Measurements from ENCODE around the gene C20orf96. TPM values are rescaled to one million over a fixed set of nuclear protein-coding genes. Genes with fewer than 3 reads are reported as not detected.

C20orf96 gene
- total and polyA plus RNA-seq, 2 donors = 1.2 to 4.3 TPM

DNA sequence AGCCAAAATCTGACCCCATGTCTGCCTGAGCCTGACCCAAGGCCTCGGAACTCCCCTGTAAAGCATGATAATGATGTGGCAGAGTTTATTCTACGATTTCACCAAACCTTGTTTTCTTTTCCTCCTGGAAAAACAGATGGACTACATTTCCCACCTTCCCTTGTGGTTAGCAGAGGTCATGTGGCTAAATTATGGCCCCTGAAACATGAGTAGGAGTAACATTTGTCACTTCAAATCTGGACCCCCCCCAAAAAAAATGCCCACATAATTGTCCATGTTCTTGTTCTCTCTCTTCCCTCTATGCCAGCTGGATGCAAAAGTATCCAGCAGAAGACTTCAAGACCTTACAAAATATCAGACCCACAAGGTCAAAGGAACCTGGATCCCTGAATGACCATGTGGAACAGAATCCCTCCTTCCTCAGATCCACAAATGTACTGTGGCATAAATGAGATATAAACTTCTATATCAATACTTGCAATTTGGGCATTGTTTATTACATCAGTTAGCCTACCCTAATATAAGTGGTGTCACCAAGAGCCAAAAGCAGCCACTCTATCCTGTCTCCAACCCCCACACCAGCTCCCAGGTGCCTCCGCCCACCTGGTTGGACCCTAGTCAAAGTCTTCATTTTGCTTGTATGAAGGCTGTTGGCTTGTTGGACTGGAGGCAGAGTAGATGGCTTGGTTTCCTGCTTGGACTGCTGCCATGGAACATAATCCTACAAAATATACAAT lies 1.4 kb downstream of the C20orf96 start:
- no peak for DNase-seq (ENCODE audit: low read depth in 6 of 9, low spot score in 9 of 9)

DNA sequence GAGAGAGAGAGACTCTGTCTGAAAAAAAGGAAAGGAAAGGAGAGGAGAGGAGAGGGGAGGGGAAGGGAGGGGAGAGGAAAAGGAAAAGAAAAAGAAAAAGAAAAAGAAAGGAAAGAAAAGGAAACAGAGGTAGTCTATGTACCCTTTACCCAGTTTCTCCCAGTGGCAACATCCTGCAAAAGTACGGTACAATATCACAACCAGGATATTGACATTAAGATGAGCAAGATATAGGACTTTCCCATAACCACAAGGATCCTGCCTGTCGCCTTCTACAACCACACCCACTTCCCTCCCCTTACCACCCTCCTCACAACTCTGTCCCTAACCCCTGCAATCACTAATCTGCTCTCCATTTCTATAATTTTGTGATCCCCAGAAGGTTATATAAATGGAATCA lies 4.0 kb downstream of the C20orf96 start:
- H3K9me3 ChIP-seq (ENCODE audit: control insufficient read depth in 2 of 2, insufficient read depth in 1 of 2, low read length in 1 of 2) = no peaks in the 10 kb centered on the region
- peaks cover 0 to 3% of the 10 kb centered on the region in 2 donors for H3K36me3 ChIP-seq (ENCODE audit: control insufficient read depth in 2 of 2, insufficient read depth in 2 of 2, low read length in 1 of 2)
- WGBS = 58% methylated on average over 2 of the region's 2 CpGs
- no peaks in the 10 kb centered on the region for H3K27me3 ChIP-seq (ENCODE audit: control insufficient read depth in 2 of 2, insufficient read depth in 1 of 2, low read length in 1 of 2)
- H3K4me3 ChIP-seq (ENCODE audit: low read length in 2 of 2) = no peak overlapping the region
- no peak for DNase-seq (ENCODE audit: low read depth in 6 of 9, low spot score in 9 of 9)
- peaks cover 12 to 16% of the 10 kb centered on the region in 2 donors for H3K4me1 ChIP-seq (ENCODE audit: control insufficient read depth in 2 of 2, insufficient read depth in 2 of 2, low read length in 2 of 2)
- H3K27ac ChIP-seq (ENCODE audit: low read depth in 1 of 2, low read length in 1 of 2) = no peak overlapping the region

More for the DNA sequence above, 1.4 kb downstream of the C20orf96 start:
- Histone ChIP-seq H3K36me3 (ENCODE audit: control insufficient read depth in 2 of 2, insufficient read depth in 2 of 2, low read length in 1 of 2) (no peaks in the 10 kb centered on the region), H3K4me3 (ENCODE audit: low read length in 2 of 2) (no peak overlapping the region), H3K27ac (ENCODE audit: low read depth in 1 of 2, low read length in 1 of 2) (no peak overlapping the region), H3K9me3 (ENCODE audit: control insufficient read depth in 2 of 2, insufficient read depth in 1 of 2, low read length in 1 of 2) (no peaks in the 10 kb centered on the region), H3K27me3 (ENCODE audit: control insufficient read depth in 2 of 2, insufficient read depth in 1 of 2, low read length in 1 of 2) (no peaks in the 10 kb centered on the region), H3K4me1 (ENCODE audit: control insufficient read depth in 2 of 2, insufficient read depth in 2 of 2, low read length in 2 of 2) (peaks cover 16 to 19% of the 10 kb centered on the region in 2 donors)
- WGBS = 83% methylated on average over 3 of the region's 3 CpGs

DNA sequence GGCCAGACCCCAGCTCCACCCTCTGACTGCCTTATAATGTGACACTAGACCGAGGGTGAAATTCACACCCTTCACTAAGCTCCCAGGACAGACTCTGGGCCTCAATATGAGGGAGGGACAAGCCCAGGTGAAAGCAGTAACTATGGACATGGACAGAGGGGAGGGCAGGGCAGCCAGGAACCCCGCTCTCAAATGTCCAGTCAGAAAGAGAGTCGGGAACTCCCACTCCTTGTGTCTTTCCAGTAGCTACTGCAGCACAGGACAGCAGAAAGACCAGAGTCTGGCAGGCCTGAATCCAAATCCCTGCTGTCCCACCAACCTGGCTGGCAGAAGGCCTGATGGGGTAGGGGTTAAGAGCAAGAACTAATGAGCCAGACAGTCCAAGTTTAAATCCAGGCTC lies 6.4 kb downstream of the C20orf96 start:
- 67% methylated on average over 3 of the region's 3 CpGs for WGBS
- no peaks in the 10 kb centered on the region for H3K4me1 ChIP-seq (ENCODE audit: control insufficient read depth in 2 of 2, insufficient read depth in 2 of 2, low read length in 2 of 2)

DNA sequence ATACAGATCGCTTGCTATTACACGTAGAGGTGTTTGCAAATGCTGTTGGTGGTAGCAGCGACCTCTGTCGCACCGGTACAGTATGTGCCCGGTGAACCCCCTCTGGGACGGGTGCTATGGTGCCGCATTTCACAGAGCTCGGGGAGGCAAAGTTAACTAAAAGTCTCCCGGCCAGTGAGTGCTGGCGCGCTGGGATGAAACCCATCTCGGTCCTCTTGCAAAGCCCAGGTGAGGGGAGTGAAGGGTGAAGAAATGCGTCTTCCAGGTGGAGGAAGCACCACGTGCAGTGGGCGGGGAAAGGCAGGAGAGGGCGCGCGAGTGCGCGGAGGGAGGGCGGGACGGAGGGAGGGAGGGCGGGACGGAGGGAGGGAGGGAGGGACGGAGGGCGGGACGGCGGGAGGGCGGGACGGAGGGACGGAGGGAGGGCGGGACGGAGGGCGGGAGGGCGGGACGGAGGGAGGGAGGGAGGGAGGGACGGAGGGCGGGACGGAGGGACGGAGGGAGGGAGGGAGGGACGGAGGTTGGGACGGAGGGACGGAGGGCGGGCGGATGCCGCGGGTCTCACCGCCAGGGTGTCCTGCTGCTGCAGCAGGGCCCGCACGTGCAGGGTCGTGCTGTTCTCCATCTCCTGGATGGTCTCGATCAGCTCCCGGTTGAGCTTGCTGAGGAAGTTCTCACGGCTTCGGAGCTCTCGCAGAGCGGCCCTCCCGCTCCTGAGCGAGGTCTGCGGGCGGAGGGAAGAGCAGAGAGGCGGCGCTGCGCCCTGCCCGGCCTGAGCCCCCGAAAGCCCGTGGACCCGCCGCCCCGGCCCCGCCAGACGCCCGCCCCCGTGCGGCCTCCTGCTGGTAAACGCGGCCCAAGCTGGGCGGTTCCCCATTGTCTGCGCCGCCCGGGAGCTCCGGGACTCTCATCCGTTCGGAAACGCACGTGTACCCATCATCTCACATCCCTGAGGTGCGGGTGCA lies 11.7 kb downstream of the C20orf96 start:
- Histone ChIP-seq H3K36me3 (ENCODE audit: control insufficient read depth in 2 of 2, insufficient read depth in 2 of 2, low read length in 1 of 2) (peaks cover 14 to 22% of the 10 kb centered on the region in 2 donors), H3K9me3 (ENCODE audit: control insufficient read depth in 2 of 2, insufficient read depth in 1 of 2, low read length in 1 of 2) (no peaks in the 10 kb centered on the region), H3K4me3 (ENCODE audit: low read length in 2 of 2) (no peak overlapping the region), H3K27me3 (ENCODE audit: control insufficient read depth in 2 of 2, insufficient read depth in 1 of 2, low read length in 1 of 2) (no peaks in the 10 kb centered on the region), H3K27ac (ENCODE audit: low read depth in 1 of 2, low read length in 1 of 2) (no peak overlapping the region), H3K4me1 (ENCODE audit: control insufficient read depth in 2 of 2, insufficient read depth in 2 of 2, low read length in 2 of 2) (no peaks in the 10 kb centered on the region)
- 95% methylated on average over 84 of the region's 88 CpGs for WGBS
- DNase-seq (ENCODE audit: low read depth in 6 of 9, low spot score in 9 of 9) = no peak

More for the DNA sequence above, 6.4 kb downstream of the C20orf96 start:
- Histone ChIP-seq H3K27me3 (ENCODE audit: control insufficient read depth in 2 of 2, insufficient read depth in 1 of 2, low read length in 1 of 2) (no peaks in the 10 kb centered on the region), H3K27ac (ENCODE audit: low read depth in 1 of 2, low read length in 1 of 2) (no peak overlapping the region), H3K4me3 (ENCODE audit: low read length in 2 of 2) (no peak overlapping the region), H3K36me3 (ENCODE audit: control insufficient read depth in 2 of 2, insufficient read depth in 2 of 2, low read length in 1 of 2) (peaks cover 0 to 9% of the 10 kb centered on the region in 2 donors), H3K9me3 (ENCODE audit: control insufficient read depth in 2 of 2, insufficient read depth in 1 of 2, low read length in 1 of 2) (no peaks in the 10 kb centered on the region)
- DNase-seq (ENCODE audit: low read depth in 6 of 9, low spot score in 9 of 9) = no peak

DNA sequence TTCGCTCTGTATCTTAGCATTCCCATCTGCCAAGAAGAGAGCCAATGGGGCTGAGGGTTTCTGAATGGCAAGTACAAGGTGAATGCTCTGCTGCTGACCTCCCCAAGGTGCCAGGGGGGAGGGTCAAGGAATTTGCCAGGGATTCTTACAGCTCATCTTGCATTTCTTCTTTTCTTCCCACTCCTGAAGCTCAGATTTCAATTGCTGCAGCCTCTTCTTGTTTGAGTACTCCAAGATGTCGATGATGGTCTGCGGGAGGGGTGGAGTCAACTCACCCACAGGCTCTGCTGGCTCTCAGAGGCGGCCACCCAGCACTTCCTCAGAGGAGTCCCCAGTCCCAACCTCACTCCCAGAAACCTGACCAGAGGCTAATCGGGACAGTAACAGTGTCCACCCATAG lies 12.4 kb downstream of the C20orf96 start:
- H3K9me3 ChIP-seq (ENCODE audit: control insufficient read depth in 2 of 2, insufficient read depth in 1 of 2, low read length in 1 of 2) = no peaks in the 10 kb centered on the region
- no peak for DNase-seq (ENCODE audit: low read depth in 6 of 9, low spot score in 9 of 9)
- H3K4me3 ChIP-seq (ENCODE audit: low read length in 2 of 2) = no peak overlapping the region
- no peaks in the 10 kb centered on the region for H3K27me3 ChIP-seq (ENCODE audit: control insufficient read depth in 2 of 2, insufficient read depth in 1 of 2, low read length in 1 of 2)
- 97% methylated on average over 5 of the region's 5 CpGs for WGBS
- no peak overlapping the region for H3K27ac ChIP-seq (ENCODE audit: low read depth in 1 of 2, low read length in 1 of 2)
- no peaks in the 10 kb centered on the region for H3K4me1 ChIP-seq (ENCODE audit: control insufficient read depth in 2 of 2, insufficient read depth in 2 of 2, low read length in 2 of 2)
- H3K36me3 ChIP-seq (ENCODE audit: control insufficient read depth in 2 of 2, insufficient read depth in 2 of 2, low read length in 1 of 2) = peaks cover 14 to 19% of the 10 kb centered on the region in 2 donors

DNA sequence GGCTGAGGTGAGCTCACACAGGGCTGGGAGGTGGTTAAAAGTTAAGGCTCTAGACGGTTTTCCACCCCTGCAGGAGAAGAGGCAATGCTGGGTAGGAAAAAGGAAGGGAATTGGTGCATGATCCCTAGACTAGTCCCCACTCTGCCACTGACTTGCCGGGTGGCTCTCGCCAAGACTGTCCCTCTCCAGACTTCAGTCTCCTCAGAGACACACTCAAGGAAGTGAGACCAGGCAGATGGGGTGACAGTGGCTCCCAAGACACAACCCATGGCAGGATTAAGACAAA lies 13.1 kb downstream of the C20orf96 start:
- DNase-seq (ENCODE audit: low read depth in 6 of 9, low spot score in 9 of 9) = no peak
- Histone ChIP-seq H3K4me3 (ENCODE audit: low read length in 2 of 2) (no peak overlapping the region), H3K4me1 (ENCODE audit: control insufficient read depth in 2 of 2, insufficient read depth in 2 of 2, low read length in 2 of 2) (no peaks in the 10 kb centered on the region), H3K36me3 (ENCODE audit: control insufficient read depth in 2 of 2, insufficient read depth in 2 of 2, low read length in 1 of 2) (peaks cover 14 to 19% of the 10 kb centered on the region in 2 donors), H3K9me3 (ENCODE audit: control insufficient read depth in 2 of 2, insufficient read depth in 1 of 2, low read length in 1 of 2) (no peaks in the 10 kb centered on the region), H3K27ac (ENCODE audit: low read depth in 1 of 2, low read length in 1 of 2) (no peak overlapping the region), H3K27me3 (ENCODE audit: control insufficient read depth in 2 of 2, insufficient read depth in 1 of 2, low read length in 1 of 2) (no peaks in the 10 kb centered on the region)
- 32% methylated on average over 3 of the region's 3 CpGs for WGBS

DNA sequence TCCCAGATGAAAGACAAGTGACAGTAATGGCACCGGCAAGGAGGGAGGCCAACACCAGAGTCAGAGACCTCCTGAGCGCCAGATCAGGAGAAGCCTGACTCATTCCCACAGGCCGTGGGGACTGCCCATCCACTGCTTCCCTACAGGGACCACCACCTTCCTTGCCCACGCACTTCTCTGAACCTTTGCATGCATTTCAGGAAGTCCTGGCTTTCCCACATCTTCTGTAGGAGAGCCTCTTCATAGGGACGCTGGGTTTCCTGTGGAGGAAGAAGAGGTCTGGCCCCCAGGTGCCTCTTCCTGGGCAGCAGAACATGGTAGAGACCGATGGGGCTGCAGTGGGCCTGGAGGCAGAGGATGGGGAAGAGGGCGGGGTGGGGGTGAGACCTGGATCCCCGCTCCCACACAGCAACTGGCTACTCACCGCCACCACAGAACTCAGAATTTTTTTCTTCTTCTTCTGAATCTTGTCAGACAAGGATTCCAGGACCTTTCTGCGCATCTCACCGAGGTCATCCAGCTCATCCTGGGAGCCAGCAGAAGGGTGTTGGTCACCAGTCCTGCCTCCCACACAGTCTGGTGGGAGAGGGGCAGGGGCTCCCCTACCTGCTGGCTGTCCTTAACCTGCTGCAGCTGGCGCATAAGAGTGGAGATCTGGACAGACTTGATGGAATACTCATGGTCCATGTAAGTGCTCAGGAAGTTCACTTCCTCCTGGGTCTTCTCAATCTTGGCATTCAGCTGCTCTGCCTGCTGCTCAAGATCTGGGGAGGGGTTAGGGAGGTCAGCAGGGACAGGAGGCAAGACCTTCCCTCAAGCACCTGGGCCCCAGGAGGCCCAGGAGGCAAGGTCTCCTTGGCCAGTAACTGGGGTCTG lies 13.7 kb downstream of the C20orf96 start:
- DNase-seq (ENCODE audit: low read depth in 6 of 9, low spot score in 9 of 9) = no peak
- no peaks in the 10 kb centered on the region for H3K27me3 ChIP-seq (ENCODE audit: control insufficient read depth in 2 of 2, insufficient read depth in 1 of 2, low read length in 1 of 2)
- no peaks in the 10 kb centered on the region for H3K4me1 ChIP-seq (ENCODE audit: control insufficient read depth in 2 of 2, insufficient read depth in 2 of 2, low read length in 2 of 2)
- peaks cover 14 to 19% of the 10 kb centered on the region in 2 donors for H3K36me3 ChIP-seq (ENCODE audit: control insufficient read depth in 2 of 2, insufficient read depth in 2 of 2, low read length in 1 of 2)
- no peaks in the 10 kb centered on the region for H3K9me3 ChIP-seq (ENCODE audit: control insufficient read depth in 2 of 2, insufficient read depth in 1 of 2, low read length in 1 of 2)
- no peak overlapping the region for H3K27ac ChIP-seq (ENCODE audit: low read depth in 1 of 2, low read length in 1 of 2)
- no peak overlapping the region for H3K4me3 ChIP-seq (ENCODE audit: low read length in 2 of 2)
- 95% methylated on average over 12 of the region's 12 CpGs for WGBS

DNA sequence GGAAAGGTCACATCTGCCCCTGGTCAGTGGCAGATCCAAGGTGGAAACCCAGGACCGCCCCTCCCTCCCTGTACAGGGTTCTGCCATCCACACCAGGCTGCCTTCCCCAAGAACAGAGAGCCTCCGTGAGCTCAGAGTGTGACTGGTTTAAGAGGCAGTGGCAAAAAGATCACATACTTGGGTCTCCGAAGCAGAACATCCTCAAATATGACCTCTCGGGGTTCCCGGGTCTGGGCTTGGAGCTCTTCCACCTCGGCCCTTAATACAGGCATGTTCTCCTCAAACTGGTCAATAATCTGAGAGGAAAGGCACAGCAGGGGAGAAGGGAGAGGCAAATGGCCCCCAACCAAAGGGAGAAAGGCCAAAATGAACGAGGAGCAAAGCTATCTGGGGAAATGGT lies 14.8 kb downstream of the C20orf96 start:
- no peaks in the 10 kb centered on the region for H3K9me3 ChIP-seq (ENCODE audit: control insufficient read depth in 2 of 2, insufficient read depth in 1 of 2, low read length in 1 of 2)
- H3K27ac ChIP-seq (ENCODE audit: low read depth in 1 of 2, low read length in 1 of 2) = no peak overlapping the region
- H3K4me3 ChIP-seq (ENCODE audit: low read length in 2 of 2) = no peak overlapping the region
- H3K4me1 ChIP-seq (ENCODE audit: control insufficient read depth in 2 of 2, insufficient read depth in 2 of 2, low read length in 2 of 2) = no peaks in the 10 kb centered on the region
- H3K27me3 ChIP-seq (ENCODE audit: control insufficient read depth in 2 of 2, insufficient read depth in 1 of 2, low read length in 1 of 2) = no peaks in the 10 kb centered on the region
- WGBS = 97% methylated on average over 7 of the region's 7 CpGs
- peaks cover 14 to 16% of the 10 kb centered on the region in 2 donors for H3K36me3 ChIP-seq (ENCODE audit: control insufficient read depth in 2 of 2, insufficient read depth in 2 of 2, low read length in 1 of 2)
- DNase-seq (ENCODE audit: low read depth in 6 of 9, low spot score in 9 of 9) = no peak
